ENCODE data around the gene SLC19A1. TPM values are rescaled to one million over a fixed set of nuclear protein-coding genes. Genes with fewer than 3 reads are reported as not detected.

The SLC19A1 gene
- total RNA-seq, 4 donors from 2014 or later = 2.8 to 10.0 (median 6.6) TPM

GRCh38 chr21:45494135-45494850 is 47.9 kb downstream of the SLC19A1 start:
- intact Hi-C loops (cut with DNase I) = no loop called here
- H3K36me3 ChIP-seq = peaks cover 19 to 93% (median 80%) of the 10 kb centered on the region in 4 donors
- TF ChIP-seq EP300 (IDR thresholded peaks at IDR 0.05) (no peak), CTCF (IDR thresholded peaks at IDR 0.05) (no peak), POLR2AphosphoS5 (IDR thresholded peaks at IDR 0.05) (no peak), POLR2A (IDR thresholded peaks at IDR 0.05; ENCODE audit: low read depth) (no peak)
- H3K4me1 ChIP-seq = no peaks in the 10 kb centered on the region
- H3K27me3 ChIP-seq = no peaks in the 10 kb centered on the region
- H3K9me3 ChIP-seq = no peaks in the 10 kb centered on the region
- 95% methylated on average over 4 of the region's 27 CpGs for WGBS
- no peak overlapping the region for H3K4me3 ChIP-seq
- DNase-seq (ENCODE audit: extremely low spot score) = no peak
- H3K27ac ChIP-seq (replicated peaks in 1 of 4) = no peak overlapping the region

- intact Hi-C loops (cut with DNase I) = no loop called here
- peaks cover 19 to 86% (median 76%) of the 10 kb centered on the region in 4 donors for H3K36me3 ChIP-seq
- H3K9me3 ChIP-seq = no peaks in the 10 kb centered on the region
- WGBS = 93% methylated on average over 21 of the region's 21 CpGs
- no peaks in the 10 kb centered on the region for H3K27me3 ChIP-seq
- H3K4me1 ChIP-seq = no peaks in the 10 kb centered on the region
- no peak overlapping the region for H3K4me3 ChIP-seq
- DNase-seq (ENCODE audit: extremely low spot score) = no peak
- no peak overlapping the region for H3K27ac ChIP-seq (replicated peaks in 1 of 4)
- TF ChIP-seq POLR2A (IDR thresholded peaks at IDR 0.05; ENCODE audit: low read depth) (no peak), POLR2AphosphoS5 (IDR thresholded peaks at IDR 0.05) (no peak), CTCF (IDR thresholded peaks at IDR 0.05) (no peak), EP300 (IDR thresholded peaks at IDR 0.05) (no peak)
Measured at GRCh38 chr21:45493401-45494001, 48.7 kb downstream of the SLC19A1 start.

GRCh38 chr21:45492765-45493164 is 49.5 kb downstream of the SLC19A1 start:
- Histone ChIP-seq H3K4me1 (no peaks in the 10 kb centered on the region), H3K36me3 (peaks cover 17 to 86% (median 70%) of the 10 kb centered on the region in 4 donors), H3K9me3 (no peaks in the 10 kb centered on the region), H3K27me3 (no peaks in the 10 kb centered on the region), H3K4me3 (no peak overlapping the region), H3K27ac (replicated peaks in 1 of 4) (no peak overlapping the region)
- no peak for DNase-seq (ENCODE audit: extremely low spot score)
- WGBS = 100% methylated on average over 5 of the region's 20 CpGs
- no peak for TF ChIP-seq POLR2A (IDR thresholded peaks at IDR 0.05; ENCODE audit: low read depth)
- no peak for TF ChIP-seq EP300 (IDR thresholded peaks at IDR 0.05)
- no peak for TF ChIP-seq POLR2AphosphoS5 (IDR thresholded peaks at IDR 0.05)
- no peak for TF ChIP-seq CTCF (IDR thresholded peaks at IDR 0.05)
- intact Hi-C loops (cut with DNase I) = no loop called here

GRCh38 chr21:45491623-45492022 is 50.6 kb downstream of the SLC19A1 start:
- Histone ChIP-seq H3K4me3 (no peak overlapping the region), H3K27me3 (no peaks in the 10 kb centered on the region), H3K27ac (replicated peaks in 1 of 4) (no peak overlapping the region), H3K36me3 (peaks cover 8 to 85% (median 63%) of the 10 kb centered on the region in 4 donors), H3K4me1 (no peaks in the 10 kb centered on the region), H3K9me3 (no peaks in the 10 kb centered on the region)
- TF ChIP-seq CTCF (IDR thresholded peaks at IDR 0.05) = no peak
- TF ChIP-seq EP300 (IDR thresholded peaks at IDR 0.05) = no peak
- TF ChIP-seq POLR2A (IDR thresholded peaks at IDR 0.05; ENCODE audit: low read depth) = no peak
- no peak for TF ChIP-seq POLR2AphosphoS5 (IDR thresholded peaks at IDR 0.05)
- DNase-seq (ENCODE audit: extremely low spot score) = no peak
- 92% methylated on average over 7 of the region's 9 CpGs for WGBS
- intact Hi-C loops (cut with DNase I) = no loop called here
